Mesendoderm (in vitro differentiated cells): Measurements from ENCODE around the gene PARP4.
"Not testable (repeated sequence)": the region's sequence is repeated elsewhere in the genome, so short reads cannot be mapped to it uniquely, and the experiment has no call there.

ENCODE experiments used
- DNase-seq: peaks from one replicate; pipeline ENCODE4 v3.0.0; 2013
- H2AK5ac ChIP-seq: 2 replicates; pipeline ENCODE4 v1.6.1; 2013; ENCODE audit warnings: low read length, inconsistent platforms
- H2BK120ac ChIP-seq: 2 replicates; pipeline ENCODE4 v1.6.1; 2013; ENCODE audit warnings: low read depth, mild to moderate bottlenecking, low read length, moderate library complexity, mixed read lengths
- H2BK15ac ChIP-seq: replicated peaks from 2 replicates; pipeline ENCODE4 v1.6.1; 2013; ENCODE audit warnings: low read depth, mild to moderate bottlenecking, moderate library complexity
- H2BK5ac ChIP-seq: 2 replicates; pipeline ENCODE4 v1.6.1; 2013; ENCODE audit warnings: low read length, inconsistent platforms
- H3K18ac ChIP-seq: 2 replicates; pipeline ENCODE4 v1.6.1; 2013; ENCODE audit warnings: mild to moderate bottlenecking, low read length, mixed read lengths
- H3K23ac ChIP-seq: one replicate; pipeline ENCODE4 v1.6.1; 2013; ENCODE audit warnings: low read length
- H3K27ac ChIP-seq: 2 replicates; pipeline ENCODE4 v1.5.1; 2013; ENCODE audit warnings: low read depth, mild to moderate bottlenecking, inconsistent platforms, low read length, moderate library complexity
- H3K27me3 ChIP-seq: 2 replicates; pipeline ENCODE4 v1.6.1; 2013; ENCODE audit warnings: low read length, control low read depth, mild to moderate bottlenecking, inconsistent platforms; ENCODE audit not compliant: insufficient read depth, poor library complexity
- H3K36me3 ChIP-seq: 2 replicates; pipeline ENCODE4 v1.6.1; 2013; ENCODE audit warnings: low read length, inconsistent platforms; ENCODE audit not compliant: control insufficient read depth, insufficient read depth
- H3K4ac ChIP-seq: one replicate; pipeline ENCODE4 v1.6.1; 2013; ENCODE audit warnings: low read depth, mild to moderate bottlenecking, low read length, moderate library complexity
- H3K4me1 ChIP-seq: 2 replicates; pipeline ENCODE4 v1.6.1; 2013; ENCODE audit warnings: low read depth, low read length, inconsistent platforms; ENCODE audit not compliant: control insufficient read depth
- H3K4me2 ChIP-seq: 2 replicates; pipeline ENCODE4 v1.6.1; 2013; ENCODE audit warnings: low read length
- H3K4me3 ChIP-seq: 2 replicates; pipeline ENCODE4 v1.5.1; 2013; ENCODE audit warnings: mild to moderate bottlenecking, low read length
- H3K56ac ChIP-seq: one replicate; pipeline ENCODE4 v1.6.1; 2013; ENCODE audit warnings: low read length
- H3K79me1 ChIP-seq: 2 replicates; pipeline ENCODE4 v1.6.1; 2013; ENCODE audit warnings: low read length, inconsistent platforms
- H3K79me2 ChIP-seq: 2 replicates; pipeline ENCODE4 v1.6.1; 2013; ENCODE audit warnings: mild to moderate bottlenecking, low read length; ENCODE audit not compliant: control insufficient read depth, insufficient read depth
- H3K9ac ChIP-seq: 2 replicates; pipeline ENCODE4 v1.6.1; 2013; ENCODE audit warnings: low read length, inconsistent platforms
- H4K5ac ChIP-seq: one replicate; pipeline ENCODE4 v1.6.1; 2013; ENCODE audit warnings: low read length
- H4K8ac ChIP-seq: one replicate; pipeline ENCODE4 v1.6.1; 2013; ENCODE audit warnings: low read depth, mild to moderate bottlenecking, control low read depth, low read length, moderate library complexity
- WGBS: extraction: QIAGEN DNeasy Blood & Tissue Kit; methylation state at CpG from one replicate; pipeline ENCODE4 v1.1.7; 2013; ENCODE audit warnings: low lambda C conversion rate, missing lambda C conversion rate; ENCODE audit not compliant: insufficient coverage; ENCODE audit errors: extremely low coverage; 5-methylcytosine and 5-hydroxymethylcytosine counted together

The PARP4 gene

DNA sequence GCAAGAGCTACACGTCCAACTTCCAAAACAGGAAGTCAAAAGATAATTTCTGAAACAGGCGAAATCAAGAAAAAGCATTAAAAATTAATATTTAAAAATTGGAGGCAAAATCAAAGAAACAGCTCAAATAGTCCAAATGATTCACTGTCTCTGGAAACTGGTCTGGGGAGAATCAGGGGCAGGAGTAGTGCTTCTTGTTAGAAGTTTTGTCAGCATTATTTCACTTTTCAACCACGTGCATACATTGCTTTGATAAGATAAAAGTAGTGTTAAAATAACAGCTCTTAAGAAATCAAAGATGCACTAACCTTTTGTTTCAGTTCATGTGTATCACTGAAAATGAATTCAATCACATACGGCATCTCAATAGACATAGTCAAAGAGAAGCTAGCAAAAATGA lies 53.8 kb downstream of the PARP4 start:
- H3K79me1 ChIP-seq: no peaks in the 10 kb centered on the region
- no peak overlapping the region for H4K8ac ChIP-seq
- no peaks in the 10 kb centered on the region for H3K79me2 ChIP-seq
- H2BK5ac ChIP-seq: no peak overlapping the region
- WGBS: no CpG with 5 or more reads among the region's 4 CpGs
- no peaks in the 10 kb centered on the region for H3K4me1 ChIP-seq
- H2BK15ac ChIP-seq: no peak overlapping the region
- no peak overlapping the region for H3K23ac ChIP-seq
- DNase-seq: no peak
- H3K18ac ChIP-seq: no peak overlapping the region
- H2BK120ac ChIP-seq: no peak overlapping the region
- H3K9ac ChIP-seq: no peak overlapping the region
- no peak overlapping the region for H3K4me3 ChIP-seq
- H3K36me3 ChIP-seq: peaks cover 7% of the 10 kb centered on the region
- no peak overlapping the region for H2AK5ac ChIP-seq
- no peak overlapping the region for H4K5ac ChIP-seq
- no peak overlapping the region for H3K27ac ChIP-seq
- no peak overlapping the region for H3K4me2 ChIP-seq
- H3K4ac ChIP-seq: no peak overlapping the region
- no peak overlapping the region for H3K56ac ChIP-seq
- no peaks in the 10 kb centered on the region for H3K27me3 ChIP-seq

- Histone ChIP-seq H3K56ac (no peak overlapping the region), H3K79me1 (no peaks in the 10 kb centered on the region), H2BK5ac (no peak overlapping the region), H2AK5ac (no peak overlapping the region), H3K79me2 (no peaks in the 10 kb centered on the region), H3K23ac (no peak overlapping the region), H3K9ac (no peak overlapping the region), H4K5ac (no peak overlapping the region), H3K4me2 (no peak overlapping the region), H3K4me3 (no peak overlapping the region), H3K36me3 (peaks cover 7% of the 10 kb centered on the region), H3K4ac (no peak overlapping the region), H3K4me1 (no peaks in the 10 kb centered on the region), H3K18ac (no peak overlapping the region), H3K27me3 (no peaks in the 10 kb centered on the region), H4K8ac (no peak overlapping the region), H3K27ac (no peak overlapping the region), H2BK15ac (no peak overlapping the region), H2BK120ac (no peak overlapping the region)
- WGBS: no CpG with 5 or more reads among the region's 8 CpGs
- peak; percentile 4 for DNase-seq
These were observed 56.2 kb downstream of the PARP4 start for GRCh38 chr13:24456396-24456795.

GRCh38 chr13:24454056-24454455 lies 58.5 kb downstream of the PARP4 start:
- no peak overlapping the region for H2BK5ac ChIP-seq
- no peaks in the 10 kb centered on the region for H3K79me2 ChIP-seq
- no peak overlapping the region for H4K5ac ChIP-seq
- H3K27ac ChIP-seq: no peak overlapping the region
- no peak overlapping the region for H3K4ac ChIP-seq
- H3K9ac ChIP-seq: no peak overlapping the region
- H3K27me3 ChIP-seq: no peaks in the 10 kb centered on the region
- no peak overlapping the region for H2BK15ac ChIP-seq
- H3K4me2 ChIP-seq: no peak overlapping the region
- H3K4me1 ChIP-seq: no peaks in the 10 kb centered on the region
- no peak overlapping the region for H3K56ac ChIP-seq
- no CpG with 5 or more reads among the region's 6 CpGs for WGBS
- no peak for DNase-seq
- H3K79me1 ChIP-seq: no peaks in the 10 kb centered on the region
- no peak overlapping the region for H3K4me3 ChIP-seq
- no peak overlapping the region for H2BK120ac ChIP-seq
- no peak overlapping the region for H3K18ac ChIP-seq
- no peak overlapping the region for H4K8ac ChIP-seq
- H2AK5ac ChIP-seq: no peak overlapping the region
- peaks cover 7% of the 10 kb centered on the region for H3K36me3 ChIP-seq
- H3K23ac ChIP-seq: no peak overlapping the region

DNA sequence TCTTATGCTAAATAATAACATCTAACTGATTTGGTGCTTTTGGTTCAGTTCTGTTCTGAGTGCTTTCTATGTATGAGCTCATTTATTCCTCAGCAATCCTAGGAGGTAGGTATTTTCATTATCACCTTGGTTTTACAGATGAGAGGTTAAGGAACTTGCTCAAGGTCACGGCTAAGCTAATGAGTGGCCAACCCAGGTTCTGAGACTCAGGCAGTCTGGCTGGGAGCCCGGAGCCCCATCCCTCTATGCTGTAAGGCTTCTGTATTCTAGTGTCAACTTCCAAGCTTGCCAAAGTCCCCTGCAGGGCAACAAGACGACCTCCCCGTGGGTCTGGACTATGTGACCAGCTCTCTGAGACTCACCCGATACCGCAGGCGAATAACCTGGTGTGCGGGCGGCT lies 60.5 kb downstream of the PARP4 start:
- Histone ChIP-seq H3K79me2 (no peaks in the 10 kb centered on the region), H3K9ac (no peak overlapping the region), H2AK5ac (no peak overlapping the region), H2BK120ac (no peak overlapping the region), H3K4me3 (no peak overlapping the region), H3K27me3 (no peaks in the 10 kb centered on the region), H3K4ac (no peak overlapping the region), H3K4me2 (no peak overlapping the region), H3K56ac (no peak overlapping the region), H3K27ac (no peak overlapping the region), H4K8ac (no peak overlapping the region), H3K18ac (no peak overlapping the region), H3K23ac (no peak overlapping the region), H3K36me3 (peaks cover 6% of the 10 kb centered on the region), H2BK15ac (no peak overlapping the region), H3K4me1 (no peaks in the 10 kb centered on the region), H2BK5ac (no peak overlapping the region), H4K5ac (no peak overlapping the region), H3K79me1 (no peaks in the 10 kb centered on the region)
- WGBS: no CpG with 5 or more reads among the region's 9 CpGs
- DNase-seq: no peak

DNA sequence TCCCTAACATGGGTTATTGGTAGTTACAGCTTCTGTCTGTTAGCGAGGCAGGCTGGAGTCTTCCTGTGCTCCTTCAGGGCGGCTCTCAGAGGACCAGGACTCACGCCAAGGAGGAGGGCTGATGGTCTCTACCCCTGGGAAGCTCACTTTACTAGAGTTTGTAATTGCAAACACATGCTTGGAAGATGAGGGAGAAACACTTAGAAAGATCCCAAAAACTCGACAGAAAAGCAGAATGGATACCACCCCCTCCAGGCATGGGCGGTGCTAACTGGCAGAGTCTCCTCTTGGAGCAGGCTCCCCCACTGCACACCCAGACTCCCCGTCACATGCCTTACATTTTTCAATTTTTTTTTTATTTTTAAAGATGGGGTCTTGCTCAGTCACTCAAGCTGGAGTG lies 62.0 kb downstream of the PARP4 start:
- no peak for DNase-seq

GRCh38 chr13:24444851-24445250 lies 67.7 kb downstream of the PARP4 start:
- WGBS: no CpG with 5 or more reads among the region's 9 CpGs
- H3K4me1 ChIP-seq, H3K79me2 ChIP-seq, H4K5ac ChIP-seq, H4K8ac ChIP-seq, H3K27ac ChIP-seq, H3K56ac ChIP-seq, H3K27me3 ChIP-seq, H3K4me3 ChIP-seq, H2AK5ac ChIP-seq, H2BK120ac ChIP-seq, H3K4me2 ChIP-seq, H3K23ac ChIP-seq, H3K4ac ChIP-seq, H3K18ac ChIP-seq, H3K79me1 ChIP-seq, H2BK5ac ChIP-seq, H3K9ac ChIP-seq, DNase-seq, H3K36me3 ChIP-seq, H2BK15ac ChIP-seq: not testable (repeated sequence)

More for the DNA sequence above, 62.0 kb downstream of the PARP4 start:
- no peak overlapping the region for H3K4me3 ChIP-seq
- H2BK15ac ChIP-seq: no peak overlapping the region
- H3K79me1 ChIP-seq: no peaks in the 10 kb centered on the region
- no peak overlapping the region for H3K56ac ChIP-seq
- no CpG with 5 or more reads among the region's 6 CpGs for WGBS
- no peaks in the 10 kb centered on the region for H3K27me3 ChIP-seq
- H2BK120ac ChIP-seq: no peak overlapping the region
- H4K5ac ChIP-seq: no peak overlapping the region
- no peak overlapping the region for H3K27ac ChIP-seq
- H3K79me2 ChIP-seq: no peaks in the 10 kb centered on the region
- H3K23ac ChIP-seq: no peak overlapping the region
- H3K9ac ChIP-seq: no peak overlapping the region
- H3K4me2 ChIP-seq: no peak overlapping the region
- no peaks in the 10 kb centered on the region for H3K4me1 ChIP-seq
- no peak overlapping the region for H3K18ac ChIP-seq
- H2AK5ac ChIP-seq: no peak overlapping the region
- no peak overlapping the region for H4K8ac ChIP-seq
- peaks cover 6% of the 10 kb centered on the region for H3K36me3 ChIP-seq
- no peak overlapping the region for H2BK5ac ChIP-seq
- H3K4ac ChIP-seq: no peak overlapping the region
